ENCODE data around the gene CCDC121.

The CCDC121 gene

GRCh38 chr2:27581417-27582128 is 47.2 kb downstream of the CCDC121 start:
- DNase-seq = no peak

Measured in NK-92 treated with Interleukin-12 subunit alpha and Interleukin-12 subunit beta, amount 100 ng/mL, for 24 hours (cell line).